Duodenal mucosa (tissue), 2 donors: ENCODE measurements around the gene EXOC6B.

Experiments
- H3K27ac ChIP-seq: one replicate; pipeline ENCODE4 v1.7.0; 2013; ENCODE audit warnings: low read depth, low read length
- H3K27me3 ChIP-seq, 2 donors: one replicate each; pipeline ENCODE4 v1.7.0; 2013; ENCODE audit warnings: low read length in 2 of 2, control low read depth in 1 of 2; ENCODE audit not compliant: insufficient read depth in 2 of 2, control insufficient read depth in 1 of 2
- H3K36me3 ChIP-seq, 2 donors: one replicate each; pipeline ENCODE4 v1.7.0; 2013; ENCODE audit warnings: low read length in 2 of 2, control low read depth in 1 of 2; ENCODE audit not compliant: insufficient read depth in 2 of 2, control insufficient read depth in 1 of 2
- H3K4me1 ChIP-seq, 2 donors: one replicate each; pipeline ENCODE4 v1.7.0; 2013; ENCODE audit warnings: low read length in 2 of 2, control low read depth in 1 of 2; ENCODE audit not compliant: insufficient read depth in 2 of 2, control insufficient read depth in 1 of 2
- H3K4me3 ChIP-seq, 2 donors: one replicate each; pipeline ENCODE4 v1.7.0; 2013; ENCODE audit warnings: low read length in 2 of 2, low read depth in 1 of 2
- H3K9ac ChIP-seq, 2 donors: one replicate each; pipeline ENCODE4 v1.7.0; 2013; ENCODE audit warnings: low read length in 2 of 2, low read depth in 1 of 2
- H3K9me3 ChIP-seq, 2 donors: one replicate each; pipeline ENCODE4 v1.7.0; 2013; ENCODE audit warnings: low read length in 2 of 2, control low read depth in 1 of 2; ENCODE audit not compliant: control insufficient read depth in 1 of 2

EXOC6B gene

DNA sequence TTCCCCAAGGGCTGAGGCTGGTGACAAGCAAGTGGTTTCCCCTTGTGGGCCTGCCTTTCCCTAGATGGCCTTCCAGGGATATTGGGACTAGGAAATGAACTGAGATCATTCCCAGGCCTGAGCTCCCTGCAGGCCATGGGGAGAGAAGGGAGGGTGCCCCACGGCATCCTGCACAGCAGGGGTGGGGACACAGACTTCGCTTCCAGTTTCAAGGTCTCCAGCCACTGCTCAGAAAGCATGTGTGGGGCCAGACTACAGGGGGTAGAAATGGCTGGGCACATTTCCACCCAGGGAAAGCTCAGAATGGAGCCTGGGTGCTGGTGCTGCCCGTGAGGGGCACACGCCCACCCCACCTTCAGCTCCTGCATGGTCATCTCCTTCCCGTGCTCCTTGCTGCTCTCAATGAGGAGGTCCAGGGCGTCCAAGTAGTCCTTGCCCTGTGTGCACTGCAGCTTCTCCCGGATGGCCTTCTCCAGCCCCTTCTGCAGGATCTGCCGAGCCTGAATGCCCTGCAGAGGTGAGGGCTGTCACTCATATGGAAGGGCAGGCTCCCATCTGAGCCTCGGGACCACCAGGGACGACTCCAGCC, 691.3 kb downstream of the EXOC6B start:
- no peaks in the 10 kb centered on the region for H3K9me3 ChIP-seq

DNA sequence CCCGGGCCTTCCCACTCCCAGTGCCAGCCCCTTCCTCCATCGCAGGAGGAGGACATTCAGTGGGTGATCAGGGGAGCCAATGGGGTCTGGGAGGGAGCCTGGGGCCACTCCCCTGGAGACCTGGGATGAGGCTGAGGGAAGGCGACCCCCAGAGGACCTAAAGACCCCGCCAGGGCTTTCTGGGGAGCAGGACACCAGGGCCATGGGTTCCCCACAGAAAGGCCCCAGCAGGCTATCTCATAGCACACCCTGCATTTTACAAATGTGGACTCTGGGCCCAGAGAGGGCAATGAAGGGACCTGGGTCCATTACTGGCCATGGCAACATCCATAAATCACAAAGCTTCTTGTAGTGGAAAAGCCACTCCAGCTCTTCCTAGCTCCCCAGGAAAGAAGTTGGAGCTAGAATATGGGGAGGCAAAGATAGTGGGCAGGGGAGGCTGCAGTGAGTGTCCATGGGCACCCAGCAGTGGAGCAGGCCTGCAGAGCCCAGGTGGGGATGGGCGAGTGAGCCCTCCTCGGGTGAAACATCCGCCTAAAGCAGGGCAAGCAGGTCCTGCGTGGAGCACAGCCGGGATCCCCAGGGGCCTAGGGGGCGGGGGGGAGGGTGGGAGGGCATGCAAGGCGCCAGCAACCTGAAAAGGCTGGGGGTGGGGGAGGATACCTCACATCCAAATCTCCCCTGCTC, 692.0 kb downstream of the EXOC6B start:
- no peak overlapping the region for H3K27ac ChIP-seq
- no peak overlapping the region for H3K4me3 ChIP-seq
- peaks cover 13 to 14% of the 10 kb centered on the region in 2 donors for H3K4me1 ChIP-seq
- no peak overlapping the region for H3K9ac ChIP-seq
- no peaks in the 10 kb centered on the region for H3K9me3 ChIP-seq
- H3K36me3 ChIP-seq = no peaks in the 10 kb centered on the region
- H3K27me3 ChIP-seq = no peaks in the 10 kb centered on the region

More for the DNA sequence above, 691.3 kb downstream of the EXOC6B start:
- Histone ChIP-seq H3K4me1 (peaks cover 16 to 20% of the 10 kb centered on the region in 2 donors), H3K9ac (no peak overlapping the region), H3K36me3 (no peaks in the 10 kb centered on the region), H3K27me3 (no peaks in the 10 kb centered on the region), H3K4me3 (no peak overlapping the region), H3K27ac (no peak overlapping the region)

DNA sequence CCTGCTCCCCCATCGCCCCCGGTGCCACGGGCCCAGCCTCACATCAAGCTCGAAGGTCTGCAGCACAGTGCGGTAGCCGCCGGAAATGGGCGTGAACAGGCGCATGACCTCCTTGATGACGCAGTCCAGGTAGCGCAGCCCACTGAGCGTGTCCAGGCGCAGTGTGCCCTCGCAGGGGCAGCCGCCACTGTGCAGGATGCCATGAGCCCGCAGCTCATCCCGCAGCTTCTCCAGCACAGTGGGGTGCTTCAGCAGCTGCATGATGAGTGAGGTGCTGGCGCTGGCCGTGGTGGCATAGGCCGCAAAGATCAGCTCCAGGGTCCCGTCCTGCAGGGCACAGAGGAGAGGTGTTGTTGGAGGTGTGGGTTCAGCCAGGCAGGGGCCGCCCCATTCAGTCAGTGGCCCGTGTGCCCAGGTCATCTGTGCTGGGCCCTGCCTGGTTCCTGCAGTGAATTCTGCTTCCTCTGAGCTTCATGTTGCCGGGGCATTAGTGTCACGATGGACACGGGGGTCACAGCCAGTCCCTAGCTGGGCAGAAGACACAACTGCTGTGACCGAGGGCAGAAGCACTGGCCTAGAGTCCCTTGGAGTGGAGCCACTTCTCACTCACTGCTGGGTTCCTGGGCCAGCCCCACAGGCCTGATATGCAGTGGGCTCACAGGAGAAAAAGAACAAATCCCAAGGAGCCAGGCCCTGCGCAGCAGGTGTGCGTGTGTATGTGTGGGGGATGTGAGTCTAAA, 692.7 kb downstream of the EXOC6B start:
- peaks cover 6 to 7% of the 10 kb centered on the region in 2 donors for H3K4me1 ChIP-seq
- no peak overlapping the region for H3K4me3 ChIP-seq
- no peaks in the 10 kb centered on the region for H3K27me3 ChIP-seq
- H3K9me3 ChIP-seq = no peaks in the 10 kb centered on the region
- H3K27ac ChIP-seq = no peak overlapping the region
- no peak overlapping the region for H3K9ac ChIP-seq
- H3K36me3 ChIP-seq = no peaks in the 10 kb centered on the region

DNA sequence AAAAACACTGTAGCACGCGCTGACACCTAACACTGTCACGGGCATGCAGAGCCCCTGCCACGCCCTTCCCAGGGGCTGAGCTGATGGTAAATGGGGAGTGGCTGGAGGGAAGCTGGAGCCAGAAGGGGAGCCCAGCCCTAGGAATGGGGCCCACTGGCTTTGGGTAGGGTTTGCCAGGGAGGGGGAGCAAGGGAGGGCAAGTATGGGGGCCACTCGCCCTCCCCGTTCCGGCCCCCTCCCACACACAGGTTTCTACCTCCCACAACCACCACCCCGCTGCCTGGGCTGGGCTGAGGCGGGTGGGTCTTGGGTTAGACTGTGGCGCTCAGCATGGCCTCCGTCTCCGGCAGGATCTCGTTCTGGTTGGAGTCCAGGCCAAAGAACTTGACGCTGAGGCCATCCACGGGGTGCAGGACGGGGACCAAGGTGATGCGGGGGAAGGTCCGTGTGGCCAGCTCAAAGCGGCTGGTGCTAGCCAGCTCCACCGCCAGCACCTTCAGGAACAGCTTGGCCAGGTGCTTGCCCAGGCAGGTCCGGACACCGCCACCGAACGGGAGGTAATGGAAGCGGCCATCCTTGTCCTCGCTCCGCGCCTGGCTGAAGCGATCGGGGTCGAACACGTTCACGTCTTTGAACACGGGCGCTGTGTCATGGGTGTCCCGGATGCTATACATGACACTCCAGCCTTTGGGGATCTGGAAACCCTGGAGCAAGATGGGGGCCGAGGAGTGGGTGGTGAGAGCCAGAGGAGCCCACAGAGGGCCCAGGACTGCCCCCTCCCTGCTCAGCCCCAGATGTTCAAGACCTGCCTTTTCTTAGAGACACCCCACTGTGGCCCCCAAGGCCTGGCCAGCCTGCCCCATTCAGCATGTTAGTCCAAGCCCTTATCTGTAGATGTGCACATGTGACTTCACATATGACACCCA, 693.7 kb downstream of the EXOC6B start:
- Histone ChIP-seq H3K4me3 (no peak overlapping the region), H3K27ac (no peak overlapping the region), H3K4me1 (no peaks in the 10 kb centered on the region), H3K9me3 (no peaks in the 10 kb centered on the region), H3K36me3 (no peaks in the 10 kb centered on the region), H3K9ac (no peak overlapping the region), H3K27me3 (no peaks in the 10 kb centered on the region)

DNA sequence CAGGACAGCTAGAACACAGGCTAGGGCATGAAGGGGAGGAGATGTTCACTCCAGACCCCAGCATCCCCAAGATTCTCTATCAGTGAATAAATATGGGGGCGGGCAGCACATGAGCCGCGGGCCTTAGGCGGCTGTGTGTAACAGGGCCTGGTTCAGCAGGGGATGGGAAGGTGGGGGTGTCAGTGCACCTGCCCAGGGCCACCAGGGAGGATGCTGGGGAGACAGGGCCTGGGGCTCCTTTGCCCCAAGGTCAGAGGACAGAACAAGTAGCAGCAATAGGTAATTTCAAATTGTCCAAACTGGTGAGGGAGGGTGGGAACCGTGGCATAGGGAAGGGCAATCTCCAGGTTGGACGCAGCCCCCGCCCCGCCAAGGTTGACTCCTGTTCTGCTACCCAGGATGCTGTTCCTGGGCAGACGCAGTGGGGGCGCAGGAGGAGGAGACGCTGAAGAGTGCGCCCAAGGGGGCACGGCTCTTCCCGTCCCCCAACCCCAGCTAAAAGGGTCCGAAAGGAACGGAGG, 694.4 kb downstream of the EXOC6B start:
- no peaks in the 10 kb centered on the region for H3K9me3 ChIP-seq
- H3K4me1 ChIP-seq = no peaks in the 10 kb centered on the region
- no peaks in the 10 kb centered on the region for H3K27me3 ChIP-seq
- H3K27ac ChIP-seq = no peak overlapping the region
- H3K4me3 ChIP-seq = no peak overlapping the region
- H3K9ac ChIP-seq = no peak overlapping the region
- no peaks in the 10 kb centered on the region for H3K36me3 ChIP-seq

DNA sequence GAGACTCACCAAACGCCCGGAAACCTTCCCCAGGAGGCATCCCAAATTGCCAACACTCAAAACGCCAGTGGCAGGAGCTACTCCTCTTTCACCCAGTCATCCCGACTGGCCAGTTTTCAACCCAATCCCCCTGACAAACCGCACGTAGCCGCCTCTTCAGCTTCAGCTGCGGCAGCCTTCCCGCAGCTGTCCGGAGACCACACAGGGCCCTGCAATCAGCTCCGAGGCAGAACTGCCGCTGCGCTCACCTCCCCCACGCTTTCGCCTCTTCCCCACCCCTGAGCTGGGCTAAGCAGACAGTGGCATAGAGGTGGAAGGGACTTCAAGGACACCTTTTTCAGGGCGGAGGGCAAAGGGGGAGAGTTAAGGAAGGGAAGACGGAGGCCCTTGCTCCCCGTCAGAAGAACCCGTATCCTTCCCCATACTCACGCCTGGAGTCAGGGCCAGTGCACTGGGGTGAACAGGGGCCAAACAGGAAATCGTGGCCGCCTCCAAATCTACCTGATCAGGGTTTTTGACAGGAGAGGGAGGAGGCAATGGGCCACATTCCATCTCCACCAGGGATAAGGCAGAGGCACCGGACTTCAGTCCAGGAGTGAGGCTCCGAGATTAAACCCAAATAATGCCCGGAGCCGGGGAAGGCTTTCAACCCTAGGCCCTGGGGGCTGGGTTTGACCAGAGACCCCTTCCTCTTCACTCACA, 695.0 kb downstream of the EXOC6B start:
- H3K36me3 ChIP-seq = no peaks in the 10 kb centered on the region
- no peaks in the 10 kb centered on the region for H3K9me3 ChIP-seq
- no peak overlapping the region for H3K9ac ChIP-seq
- H3K27ac ChIP-seq = no peak overlapping the region
- H3K4me1 ChIP-seq = no peaks in the 10 kb centered on the region
- no peaks in the 10 kb centered on the region for H3K27me3 ChIP-seq
- H3K4me3 ChIP-seq = no peak overlapping the region

DNA sequence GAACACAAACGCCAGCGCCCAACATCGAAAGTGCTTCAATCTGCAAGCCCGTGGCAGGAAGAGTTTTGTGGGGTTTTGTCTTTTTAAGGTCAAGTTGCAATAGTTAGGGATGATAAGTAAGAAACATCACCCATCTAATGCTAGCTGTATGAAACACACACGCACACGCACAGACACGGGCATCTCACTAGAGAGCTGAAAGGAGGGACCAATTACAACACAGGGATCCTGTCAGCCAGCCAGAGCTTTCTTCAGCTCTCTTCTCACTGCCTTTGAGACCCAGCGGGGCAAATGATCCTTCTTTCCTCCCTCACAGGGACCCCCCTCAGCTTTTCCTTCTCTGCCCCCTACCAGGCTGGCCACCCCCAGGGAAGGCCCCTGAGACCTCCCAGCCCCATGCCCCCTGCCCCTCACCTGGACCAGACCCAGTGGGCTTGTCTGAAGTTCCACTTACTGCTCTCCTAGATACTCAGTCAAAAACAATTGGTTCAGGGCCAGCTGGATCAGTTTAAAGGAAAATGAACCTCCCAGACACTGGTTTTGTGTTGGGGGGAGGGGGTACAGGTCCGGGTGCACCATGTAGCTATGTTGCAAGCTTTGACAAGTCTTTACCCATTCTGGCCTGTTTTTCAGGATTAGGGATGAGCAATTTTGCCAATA, 696.0 kb downstream of the EXOC6B start:
- no peak overlapping the region for H3K27ac ChIP-seq
- H3K9ac ChIP-seq = no peak overlapping the region
- H3K27me3 ChIP-seq = no peaks in the 10 kb centered on the region

DNA sequence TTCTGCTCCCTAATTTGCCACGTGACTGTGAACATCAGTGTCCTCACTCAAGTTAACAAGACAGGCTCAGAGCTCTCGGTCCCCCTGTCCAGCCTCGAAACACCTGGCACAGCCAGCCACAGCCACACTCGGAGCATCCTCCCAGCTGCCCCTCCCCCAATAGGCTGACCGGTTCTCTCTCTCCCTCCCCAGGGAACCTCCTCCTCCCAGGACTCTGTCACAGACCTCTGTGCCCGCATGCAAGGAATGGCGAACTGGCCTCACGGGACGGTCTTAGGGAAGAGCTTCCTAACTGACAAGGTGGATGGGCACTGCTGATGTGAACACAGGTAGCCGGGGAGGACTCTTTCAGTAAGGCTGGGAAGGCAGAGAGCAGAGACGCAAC, 697.0 kb downstream of the EXOC6B start:
- Histone ChIP-seq H3K4me1 (no peaks in the 10 kb centered on the region), H3K9me3 (no peaks in the 10 kb centered on the region), H3K36me3 (no peaks in the 10 kb centered on the region), H3K4me3 (no peak overlapping the region), H3K27me3 (no peaks in the 10 kb centered on the region), H3K9ac (no peak overlapping the region), H3K27ac (no peak overlapping the region)

More for the DNA sequence above, 696.0 kb downstream of the EXOC6B start:
- no peak overlapping the region for H3K4me3 ChIP-seq
- no peaks in the 10 kb centered on the region for H3K4me1 ChIP-seq
- H3K9me3 ChIP-seq = no peaks in the 10 kb centered on the region
- H3K36me3 ChIP-seq = no peaks in the 10 kb centered on the region
